ENCODE results near the gene CTDSPL. TPM values are rescaled to one million over a fixed set of nuclear protein-coding genes. Genes with fewer than 3 reads are reported as not detected.

The CTDSPL gene
- total and polyA plus RNA-seq, 4 donors: 8.4 to 17.2 (median 14.2) TPM

DNA sequence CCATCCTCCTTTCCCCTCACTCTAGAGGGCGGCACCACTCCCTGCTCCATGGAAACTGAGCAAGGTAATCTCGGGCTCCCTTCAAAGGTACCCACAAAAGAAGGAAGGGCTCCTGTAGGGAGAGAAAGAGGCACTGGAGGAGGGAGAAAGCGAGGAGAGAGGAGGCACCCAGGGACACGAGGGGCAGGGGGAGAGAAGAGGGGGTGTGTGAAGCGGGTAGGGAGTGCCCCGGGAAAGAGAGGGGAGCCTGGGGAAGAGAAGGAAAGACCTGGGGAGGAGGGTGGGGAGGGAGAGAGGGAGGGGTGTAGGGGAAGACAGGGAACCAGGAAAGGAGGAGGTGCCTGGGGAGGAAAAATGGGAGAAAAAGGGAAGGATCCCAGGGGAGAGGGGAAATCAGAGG lies 129.4 kb downstream of the CTDSPL start:
- no peak overlapping the region for H3K4me3 ChIP-seq (ENCODE audit: low read depth in 1 of 3, low read length in 3 of 3)
- no peak overlapping the region for H3K9ac ChIP-seq (ENCODE audit: low read depth in 1 of 2, low read length in 2 of 2)
- peaks cover 0 to 14% (median 6%) of the 10 kb centered on the region in 4 donors for H3K4me1 ChIP-seq (ENCODE audit: control insufficient read depth in 4 of 4, insufficient read depth in 4 of 4, low read length in 3 of 4)
- H3K9me3 ChIP-seq (ENCODE audit: control insufficient read depth in 4 of 4, low read length in 3 of 4): no peaks in the 10 kb centered on the region
- WGBS: 79% methylated on average over 6 of the region's 6 CpGs
- no peak for DNase-seq (ENCODE audit: low spot score)
- no peaks in the 10 kb centered on the region for H3K36me3 ChIP-seq (ENCODE audit: control insufficient read depth in 4 of 4, insufficient read depth in 3 of 4, low read depth in 1 of 4, low read length in 3 of 4)
- TF ChIP-seq NR2F2 (IDR thresholded peaks at IDR 0.05): no peak
- TF ChIP-seq, protein P1, sequence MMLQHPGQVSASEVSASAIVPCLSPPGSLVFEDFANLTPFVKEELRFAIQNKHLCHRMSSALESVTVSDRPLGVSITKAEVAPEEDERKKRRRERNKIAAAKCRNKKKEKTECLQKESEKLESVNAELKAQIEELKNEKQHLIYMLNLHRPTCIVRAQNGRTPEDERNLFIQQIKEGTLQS (IDR thresholded peaks at IDR 0.05): no peak
- TF ChIP-seq EGR1 (IDR thresholded peaks at IDR 0.05; ENCODE audit: low read depth in 2 of 2): no peak
- TF ChIP-seq JUND (IDR thresholded peaks at IDR 0.05): no peak
- TF ChIP-seq HNF4A (conservative IDR thresholded peaks at IDR 0.05): no peak
- no peak for TF ChIP-seq GABPA (IDR thresholded peaks at IDR 0.05 in 1 of 2, conservative IDR thresholded peaks at IDR 0.05 in 1 of 2)
- TF ChIP-seq RXRA (IDR thresholded peaks at IDR 0.05): no peak
- TF ChIP-seq, protein P2, sequence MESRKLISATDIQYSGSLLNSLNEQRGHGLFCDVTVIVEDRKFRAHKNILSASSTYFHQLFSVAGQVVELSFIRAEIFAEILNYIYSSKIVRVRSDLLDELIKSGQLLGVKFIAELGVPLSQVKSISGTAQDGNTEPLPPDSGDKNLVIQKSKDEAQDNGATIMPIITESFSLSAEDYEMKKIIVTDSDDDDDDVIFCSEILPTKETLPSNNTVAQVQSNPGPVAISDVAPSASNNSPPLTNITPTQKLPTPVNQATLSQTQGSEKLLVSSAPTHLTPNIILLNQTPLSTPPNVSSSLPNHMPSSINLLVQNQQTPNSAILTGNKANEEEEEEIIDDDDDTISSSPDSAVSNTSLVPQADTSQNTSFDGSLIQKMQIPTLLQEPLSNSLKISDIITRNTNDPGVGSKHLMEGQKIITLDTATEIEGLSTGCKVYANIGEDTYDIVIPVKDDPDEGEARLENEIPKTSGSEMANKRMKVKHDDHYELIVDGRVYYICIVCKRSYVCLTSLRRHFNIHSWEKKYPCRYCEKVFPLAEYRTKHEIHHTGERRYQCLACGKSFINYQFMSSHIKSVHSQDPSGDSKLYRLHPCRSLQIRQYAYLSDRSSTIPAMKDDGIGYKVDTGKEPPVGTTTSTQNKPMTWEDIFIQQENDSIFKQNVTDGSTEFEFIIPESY (IDR thresholded peaks at IDR 0.05): no peak
- no peak for TF ChIP-seq YY1 (IDR thresholded peaks at IDR 0.05)
- no peak for TF ChIP-seq SP1 (IDR thresholded peaks at IDR 0.05)
- TF ChIP-seq, protein P3, sequence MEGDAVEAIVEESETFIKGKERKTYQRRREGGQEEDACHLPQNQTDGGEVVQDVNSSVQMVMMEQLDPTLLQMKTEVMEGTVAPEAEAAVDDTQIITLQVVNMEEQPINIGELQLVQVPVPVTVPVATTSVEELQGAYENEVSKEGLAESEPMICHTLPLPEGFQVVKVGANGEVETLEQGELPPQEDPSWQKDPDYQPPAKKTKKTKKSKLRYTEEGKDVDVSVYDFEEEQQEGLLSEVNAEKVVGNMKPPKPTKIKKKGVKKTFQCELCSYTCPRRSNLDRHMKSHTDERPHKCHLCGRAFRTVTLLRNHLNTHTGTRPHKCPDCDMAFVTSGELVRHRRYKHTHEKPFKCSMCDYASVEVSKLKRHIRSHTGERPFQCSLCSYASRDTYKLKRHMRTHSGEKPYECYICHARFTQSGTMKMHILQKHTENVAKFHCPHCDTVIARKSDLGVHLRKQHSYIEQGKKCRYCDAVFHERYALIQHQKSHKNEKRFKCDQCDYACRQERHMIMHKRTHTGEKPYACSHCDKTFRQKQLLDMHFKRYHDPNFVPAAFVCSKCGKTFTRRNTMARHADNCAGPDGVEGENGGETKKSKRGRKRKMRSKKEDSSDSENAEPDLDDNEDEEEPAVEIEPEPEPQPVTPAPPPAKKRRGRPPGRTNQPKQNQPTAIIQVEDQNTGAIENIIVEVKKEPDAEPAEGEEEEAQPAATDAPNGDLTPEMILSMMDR (IDR thresholded peaks at IDR 0.05; ENCODE audit: low read depth, low read length, missing input control): no peak
- TF ChIP-seq, protein P4, sequence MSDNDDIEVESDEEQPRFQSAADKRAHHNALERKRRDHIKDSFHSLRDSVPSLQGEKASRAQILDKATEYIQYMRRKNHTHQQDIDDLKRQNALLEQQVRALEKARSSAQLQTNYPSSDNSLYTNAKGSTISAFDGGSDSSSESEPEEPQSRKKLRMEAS (IDR thresholded peaks at IDR 0.05): no peak
- no peak for TF ChIP-seq TAF1 (conservative IDR thresholded peaks at IDR 0.05)
- no peaks in the 10 kb centered on the region for H3K27me3 ChIP-seq (ENCODE audit: control insufficient read depth in 4 of 4, insufficient read depth in 4 of 4, low read length in 3 of 4)
- no peak overlapping the region for H3K27ac ChIP-seq (ENCODE audit: low read depth in 1 of 2, low read length in 2 of 2)

DNA sequence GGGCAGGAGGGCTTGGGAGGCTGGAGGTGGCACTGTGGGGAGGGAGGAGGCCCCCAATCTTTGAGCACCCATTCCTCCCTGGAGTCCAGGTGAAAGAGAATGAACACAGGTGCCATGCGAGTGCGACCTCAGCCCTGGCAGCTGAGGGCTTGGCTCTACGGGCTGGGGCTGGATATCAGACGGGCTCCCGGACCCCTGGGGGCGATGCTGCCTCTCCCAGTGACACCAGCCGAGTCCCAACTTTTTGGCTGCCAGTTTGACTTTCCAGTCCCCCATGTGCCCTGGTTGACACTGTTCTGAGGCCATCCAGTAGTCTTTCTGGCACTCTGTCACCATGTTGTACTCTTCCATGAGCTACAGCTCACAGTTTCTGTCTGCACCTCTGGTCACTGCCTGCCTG lies 130.1 kb downstream of the CTDSPL start:
- Histone ChIP-seq H3K27me3 (ENCODE audit: control insufficient read depth in 4 of 4, insufficient read depth in 4 of 4, low read length in 3 of 4) (no peaks in the 10 kb centered on the region), H3K36me3 (ENCODE audit: control insufficient read depth in 4 of 4, insufficient read depth in 3 of 4, low read depth in 1 of 4, low read length in 3 of 4) (no peaks in the 10 kb centered on the region), H3K4me3 (ENCODE audit: low read depth in 1 of 3, low read length in 3 of 3) (no peak overlapping the region), H3K9ac (ENCODE audit: low read depth in 1 of 2, low read length in 2 of 2) (no peak overlapping the region), H3K4me1 (ENCODE audit: control insufficient read depth in 4 of 4, insufficient read depth in 4 of 4, low read length in 3 of 4) (peaks cover 0 to 9% (median 4%) of the 10 kb centered on the region in 4 donors), H3K9me3 (ENCODE audit: control insufficient read depth in 4 of 4, low read length in 3 of 4) (no peaks in the 10 kb centered on the region), H3K27ac (ENCODE audit: low read depth in 1 of 2, low read length in 2 of 2) (no peak overlapping the region)
- no peak for DNase-seq (ENCODE audit: low spot score)
- TF ChIP-seq YY1 (IDR thresholded peaks at IDR 0.05): no peak
- no peak for TF ChIP-seq FOXA1 (IDR thresholded peaks at IDR 0.05)
- WGBS: 79% methylated on average over 7 of the region's 7 CpGs
